K562 (cell line): Measurements from ENCODE around the gene ATAD3B. TPM values are rescaled to one million over a fixed set of nuclear protein-coding genes. Genes with fewer than 3 reads are reported as not detected.
A peak's percentile ranks its signal among the peaks of the same experiment; 100 is the strongest.

Source experiments
- ARNT ChIP-seq, 2 experiments: fragments of 450-650 bp; IDR thresholded peaks; 2 replicates each; pipeline ENCODE4 v1.6.1; 2016; ENCODE audit warnings: mild to moderate bottlenecking in 1 of 2
- CCAR2 ChIP-seq: fragments of 200-400 bp; formaldehyde crosslinking; IDR thresholded peaks from 2 replicates; pipeline ENCODE4 v1.6.1; 2017; ENCODE audit warnings: mild to moderate bottlenecking, low read depth, low read length
- CHCHD3 ChIP-seq: fragments of 250-450 bp; sonication (Bioruptor Pico); IDR thresholded peaks from 2 replicates; pipeline ENCODE4 v2.1.2; 2022; ENCODE audit warnings: mild to moderate bottlenecking
- JUNB ChIP-seq: fragments of 450-650 bp; formaldehyde crosslinking; conservative IDR thresholded peaks from 2 replicates; pipeline ENCODE4 v1.4.0; 2020; ENCODE audit warnings: mild to moderate bottlenecking
- MECOM ChIP-seq: fragments of 250-450 bp; sonication (Bioruptor Pico); IDR thresholded peaks from 2 replicates; pipeline ENCODE4 v1.8.0; 2022; ENCODE audit warnings: inconsistent platforms
- NFE2L1 ChIP-seq: fragments of 450-650 bp; IDR thresholded peaks from 2 replicates; pipeline ENCODE4 v1.6.1; 2016; ENCODE audit warnings: missing genetic modification characterization, low read depth, mild to moderate bottlenecking, missing compliant biosample characterization, moderate library complexity, borderline replicate concordance
- NR2C2 ChIP-seq, 2 experiments: fragments of 200-800 bp in 1 of 2; sonication (Bioruptor generic) in 1 of 2; sonication (generic) in 1 of 2; formaldehyde crosslinking in 1 of 2; IDR thresholded peaks; 2 replicates each; pipeline versions ENCODE4 v1.6.1 to v1.8.0; 2016 to 2022; ENCODE audit warnings: mild to moderate bottlenecking in 1 of 2, missing compliant biosample characterization in 1 of 2, missing genetic modification characterization in 1 of 2, missing genetic modification reagents in 1 of 2
- PCBP2 ChIP-seq: fragments of 200-400 bp; formaldehyde crosslinking; IDR thresholded peaks from 2 replicates; pipeline ENCODE4 v1.6.1; 2018; ENCODE audit warnings: low read length, low read depth, mild to moderate bottlenecking, moderate library complexity; ENCODE audit not compliant: poor library complexity, severe bottlenecking
- PHB ChIP-seq: fragments of 250-450 bp; sonication (Bioruptor Pico); IDR thresholded peaks from 2 replicates; pipeline ENCODE4 v1.5.0; 2021
- PTBP1 ChIP-seq: fragments of 200-400 bp; formaldehyde crosslinking; IDR thresholded peaks from 2 replicates; pipeline ENCODE4 v1.6.1; 2017; ENCODE audit warnings: low read depth, low read length
- SMARCB1 ChIP-seq: IDR thresholded peaks from 2 replicates; pipeline ENCODE4 v1.6.1; 2011; ENCODE audit warnings: improper control_type of control experiment, low read depth; ENCODE audit not compliant: insufficient read length
- SMARCE1 ChIP-seq: fragments of 450-650 bp; IDR thresholded peaks from 2 replicates; pipeline ENCODE4 v1.7.1; 2016; ENCODE audit warnings: mild to moderate bottlenecking
- SOX6 ChIP-seq: fragments of 450-650 bp; IDR thresholded peaks from 2 replicates; pipeline ENCODE4 v1.6.1; 2014; ENCODE audit warnings: mild to moderate bottlenecking
- TARDBP ChIP-seq: fragments of 450-650 bp; IDR thresholded peaks from 2 replicates; pipeline ENCODE4 v1.6.1; 2016
- TBL1XR1 ChIP-seq, 2 experiments: IDR thresholded peaks; 2 replicates each; pipeline ENCODE4 v1.6.1; 2012; ENCODE audit warnings: improper control_type of control experiment in 2 of 2, low read length in 2 of 2, mild to moderate bottlenecking in 1 of 2
- ZNF140 ChIP-seq: fragments of 250-450 bp; sonication (Bioruptor Pico); IDR thresholded peaks from 2 replicates; pipeline ENCODE4 v1.8.0; 2021; ENCODE audit warnings: moderate library complexity, mild to moderate bottlenecking, inconsistent platforms
- ZNF239 ChIP-seq: fragments of 250-450 bp; sonication (Bioruptor Pico); IDR thresholded peaks from 2 replicates; pipeline ENCODE4 v1.4.0; 2020; ENCODE audit warnings: mild to moderate bottlenecking
- ZNF282 ChIP-seq: sonication (generic); formaldehyde crosslinking; IDR thresholded peaks from 2 replicates; pipeline ENCODE4 v1.8.1; 2023; ENCODE audit warnings: missing genetic modification reagents
- ZNF830 ChIP-seq: fragments of 250-450 bp; sonication (Bioruptor Pico); IDR thresholded peaks from 2 replicates; pipeline ENCODE4 v1.5.0; 2021; ENCODE audit warnings: mild to moderate bottlenecking
- polyA plus RNA-seq, 8 experiments: library from polyadenylated mRNA; depleted of rRNA in 4 of 8; stranded (reverse) in 5 of 8; unstranded in 3 of 8; fragments of >200 nt; fragmentation: Nextera tagmentation in 2 of 8; fragmentation: Illumina TruSeq in 1 of 8; extraction: Ambion mirVana in 2 of 8; extraction: Trizol in 1 of 8; gene quantifications; 2 replicates each; pipeline versions ENCODE4 v1.2.1 to v1.2.3, GENCODE V29; 2011 to 2014; ENCODE audit warnings: inconsistent platforms in 1 of 8, missing spikeins in 1 of 8
- total RNA-seq, 7 experiments: library from RNA; depleted of rRNA in 6 of 7; stranded (reverse); fragments of >200 nt in 6 of 7; fragmentation: Illumina TruSeq in 2 of 7; extraction: Trizol in 2 of 7; gene quantifications; 2 replicates each; pipeline versions ENCODE4 v1.2.1 to v1.2.3, GENCODE V29; 2011 to 2021; ENCODE audit warnings: low replicate concordance in 1 of 7
- TF ChIP-seq, protein P1 (sequence below): fragments of 450-650 bp; IDR thresholded peaks from 2 replicates; pipeline ENCODE4 v1.6.1; 2017; ENCODE audit warnings: antibody characterized with exemption, mild to moderate bottlenecking
- TF ChIP-seq, protein P2 (sequence below): fragments of 250-450 bp; sonication (Bioruptor Pico); IDR thresholded peaks from 2 replicates; pipeline ENCODE4 v1.6.1; 2021; ENCODE audit warnings: mild to moderate bottlenecking
- TF ChIP-seq, protein P3 (sequence below): sonication (generic); formaldehyde crosslinking; IDR thresholded peaks from 2 replicates; pipeline ENCODE4 v1.8.0; 2023; ENCODE audit warnings: mild to moderate bottlenecking, missing genetic modification reagents
- TF ChIP-seq, protein P4 (sequence below): fragments of 450-650 bp; IDR thresholded peaks from 2 replicates; pipeline ENCODE4 v1.6.1; 2016; ENCODE audit warnings: low read depth, mild to moderate bottlenecking, moderate library complexity

ATAD3B gene
- total and polyA plus RNA-seq, 9 of the 15 experiments (the other 6 are each of a cell fraction or from before 2014, with no cell fraction given), result 0.07 to 113 (median 27.7) TPM

DNA sequence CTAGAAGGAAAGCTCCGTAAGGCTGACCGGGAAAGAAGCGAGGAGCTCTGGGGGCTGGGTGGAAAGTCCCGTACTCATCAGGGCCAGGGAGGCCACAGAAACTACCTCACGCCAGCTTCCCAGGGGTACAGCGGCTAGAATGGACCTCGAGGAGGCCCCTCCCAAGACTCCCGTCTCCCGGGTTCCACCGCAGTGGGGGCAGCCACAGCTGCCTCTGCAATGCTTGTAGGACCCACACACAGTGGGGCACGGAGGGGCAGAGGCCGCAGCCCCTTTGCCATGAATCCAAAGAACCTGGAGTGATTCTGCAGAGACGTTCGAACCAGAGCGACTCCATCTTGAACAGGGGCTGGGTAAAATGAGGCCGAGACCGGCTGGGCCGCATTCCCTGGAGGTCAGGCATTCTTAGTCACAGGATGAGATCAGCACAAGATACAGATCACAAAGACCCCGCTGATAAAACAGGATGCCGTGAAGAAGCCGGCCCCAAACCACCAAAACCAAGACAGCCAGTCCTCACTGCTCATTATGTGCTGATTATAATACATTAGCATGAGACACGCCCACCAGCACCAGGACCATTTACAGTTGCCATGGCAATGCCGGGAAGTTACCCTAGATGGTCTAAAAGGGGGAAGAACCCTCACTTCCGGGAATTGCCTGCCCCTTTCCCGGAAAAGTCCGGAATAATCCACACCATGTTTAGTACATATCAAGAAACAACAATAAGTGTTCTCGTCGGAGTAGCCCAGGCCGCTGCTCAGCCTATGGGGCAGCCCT is 48.9 kb upstream of the ATAD3B start (continued):
- TF ChIP-seq NFE2L1 (tag) (no peak), ZNF830 (CRISPR knock-in tag) (no peak), SOX6 (no peak), NR2C2 (CRISPR knock-in tag; IDR thresholded peaks at IDR 0.05) (no peak), NR2C2 (tag; IDR thresholded peaks at IDR 0.05) (peak; percentile 36; the same call in 1 of the 2 replicates), PHB (CRISPR knock-in tag) (no peak), ZNF239 (CRISPR knock-in tag) (peak; percentile 50), PCBP2 (no peak), CCAR2 (no peak), TBL1XR1 (IDR thresholded peaks at IDR 0.05; ENCODE audit: low read length in 2 of 2) (no peak), CHCHD3 (CRISPR knock-in tag) (no peak), MECOM (CRISPR knock-in tag) (no peak), ARNT (IDR thresholded peaks at IDR 0.05) (no peak), PTBP1 (no peak), ZNF282 (CRISPR knock-in tag) (no peak), ZNF140 (CRISPR knock-in tag) (no peak), JUNB (no peak), SMARCB1 (no peak), TARDBP (no peak), SMARCE1 (no peak)
- TF ChIP-seq, protein P1, sequence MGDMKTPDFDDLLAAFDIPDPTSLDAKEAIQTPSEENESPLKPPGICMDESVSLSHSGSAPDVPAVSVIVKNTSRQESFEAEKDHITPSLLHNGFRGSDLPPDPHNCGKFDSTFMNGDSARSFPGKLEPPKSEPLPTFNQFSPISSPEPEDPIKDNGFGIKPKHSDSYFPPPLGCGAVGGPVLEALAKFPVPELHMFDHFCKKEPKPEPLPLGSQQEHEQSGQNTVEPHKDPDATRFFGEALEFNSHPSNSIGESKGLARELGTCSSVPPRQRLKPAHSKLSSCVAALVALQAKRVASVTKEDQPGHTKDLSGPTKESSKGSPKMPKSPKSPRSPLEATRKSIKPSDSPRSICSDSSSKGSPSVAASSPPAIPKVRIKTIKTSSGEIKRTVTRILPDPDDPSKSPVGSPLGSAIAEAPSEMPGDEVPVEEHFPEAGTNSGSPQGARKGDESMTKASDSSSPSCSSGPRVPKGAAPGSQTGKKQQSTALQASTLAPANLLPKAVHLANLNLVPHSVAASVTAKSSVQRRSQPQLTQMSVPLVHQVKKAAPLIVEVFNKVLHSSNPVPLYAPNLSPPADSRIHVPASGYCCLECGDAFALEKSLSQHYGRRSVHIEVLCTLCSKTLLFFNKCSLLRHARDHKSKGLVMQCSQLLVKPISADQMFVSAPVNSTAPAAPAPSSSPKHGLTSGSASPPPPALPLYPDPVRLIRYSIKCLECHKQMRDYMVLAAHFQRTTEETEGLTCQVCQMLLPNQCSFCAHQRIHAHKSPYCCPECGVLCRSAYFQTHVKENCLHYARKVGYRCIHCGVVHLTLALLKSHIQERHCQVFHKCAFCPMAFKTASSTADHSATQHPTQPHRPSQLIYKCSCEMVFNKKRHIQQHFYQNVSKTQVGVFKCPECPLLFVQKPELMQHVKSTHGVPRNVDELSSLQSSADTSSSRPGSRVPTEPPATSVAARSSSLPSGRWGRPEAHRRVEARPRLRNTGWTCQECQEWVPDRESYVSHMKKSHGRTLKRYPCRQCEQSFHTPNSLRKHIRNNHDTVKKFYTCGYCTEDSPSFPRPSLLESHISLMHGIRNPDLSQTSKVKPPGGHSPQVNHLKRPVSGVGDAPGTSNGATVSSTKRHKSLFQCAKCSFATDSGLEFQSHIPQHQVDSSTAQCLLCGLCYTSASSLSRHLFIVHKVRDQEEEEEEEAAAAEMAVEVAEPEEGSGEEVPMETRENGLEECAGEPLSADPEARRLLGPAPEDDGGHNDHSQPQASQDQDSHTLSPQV, result peak; percentile 98
- TF ChIP-seq, protein P2, sequence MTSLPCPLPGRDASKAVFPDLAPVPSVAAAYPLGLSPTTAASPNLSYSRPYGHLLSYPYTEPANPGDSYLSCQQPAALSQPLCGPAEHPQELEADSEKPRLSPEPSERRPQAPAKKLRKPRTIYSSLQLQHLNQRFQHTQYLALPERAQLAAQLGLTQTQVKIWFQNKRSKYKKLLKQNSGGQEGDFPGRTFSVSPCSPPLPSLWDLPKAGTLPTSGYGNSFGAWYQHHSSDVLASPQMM (CRISPR knock-in tag), result no peak
- TF ChIP-seq, protein P3, sequence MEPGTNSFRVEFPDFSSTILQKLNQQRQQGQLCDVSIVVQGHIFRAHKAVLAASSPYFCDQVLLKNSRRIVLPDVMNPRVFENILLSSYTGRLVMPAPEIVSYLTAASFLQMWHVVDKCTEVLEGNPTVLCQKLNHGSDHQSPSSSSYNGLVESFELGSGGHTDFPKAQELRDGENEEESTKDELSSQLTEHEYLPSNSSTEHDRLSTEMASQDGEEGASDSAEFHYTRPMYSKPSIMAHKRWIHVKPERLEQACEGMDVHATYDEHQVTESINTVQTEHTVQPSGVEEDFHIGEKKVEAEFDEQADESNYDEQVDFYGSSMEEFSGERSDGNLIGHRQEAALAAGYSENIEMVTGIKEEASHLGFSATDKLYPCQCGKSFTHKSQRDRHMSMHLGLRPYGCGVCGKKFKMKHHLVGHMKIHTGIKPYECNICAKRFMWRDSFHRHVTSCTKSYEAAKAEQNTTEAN (CRISPR knock-in tag), result no peak
- TF ChIP-seq, protein P4, sequence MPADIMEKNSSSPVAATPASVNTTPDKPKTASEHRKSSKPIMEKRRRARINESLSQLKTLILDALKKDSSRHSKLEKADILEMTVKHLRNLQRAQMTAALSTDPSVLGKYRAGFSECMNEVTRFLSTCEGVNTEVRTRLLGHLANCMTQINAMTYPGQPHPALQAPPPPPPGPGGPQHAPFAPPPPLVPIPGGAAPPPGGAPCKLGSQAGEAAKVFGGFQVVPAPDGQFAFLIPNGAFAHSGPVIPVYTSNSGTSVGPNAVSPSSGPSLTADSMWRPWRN, result no peak
